GM19468 (cell line): Measurements from ENCODE around the gene IREB2.

ENCODE experiments used
- ATAC-seq: cut with Tn5 transposase; IDR thresholded peaks from one replicate; pipeline ENCODE4 v1.9.1; 2021; ENCODE audit warnings: mild to moderate bottlenecking, moderate library complexity, moderate number of reproducible peaks; ENCODE audit not compliant: unreplicated experiment; ENCODE audit errors: extremely low read depth

Gene IREB2, protein sequence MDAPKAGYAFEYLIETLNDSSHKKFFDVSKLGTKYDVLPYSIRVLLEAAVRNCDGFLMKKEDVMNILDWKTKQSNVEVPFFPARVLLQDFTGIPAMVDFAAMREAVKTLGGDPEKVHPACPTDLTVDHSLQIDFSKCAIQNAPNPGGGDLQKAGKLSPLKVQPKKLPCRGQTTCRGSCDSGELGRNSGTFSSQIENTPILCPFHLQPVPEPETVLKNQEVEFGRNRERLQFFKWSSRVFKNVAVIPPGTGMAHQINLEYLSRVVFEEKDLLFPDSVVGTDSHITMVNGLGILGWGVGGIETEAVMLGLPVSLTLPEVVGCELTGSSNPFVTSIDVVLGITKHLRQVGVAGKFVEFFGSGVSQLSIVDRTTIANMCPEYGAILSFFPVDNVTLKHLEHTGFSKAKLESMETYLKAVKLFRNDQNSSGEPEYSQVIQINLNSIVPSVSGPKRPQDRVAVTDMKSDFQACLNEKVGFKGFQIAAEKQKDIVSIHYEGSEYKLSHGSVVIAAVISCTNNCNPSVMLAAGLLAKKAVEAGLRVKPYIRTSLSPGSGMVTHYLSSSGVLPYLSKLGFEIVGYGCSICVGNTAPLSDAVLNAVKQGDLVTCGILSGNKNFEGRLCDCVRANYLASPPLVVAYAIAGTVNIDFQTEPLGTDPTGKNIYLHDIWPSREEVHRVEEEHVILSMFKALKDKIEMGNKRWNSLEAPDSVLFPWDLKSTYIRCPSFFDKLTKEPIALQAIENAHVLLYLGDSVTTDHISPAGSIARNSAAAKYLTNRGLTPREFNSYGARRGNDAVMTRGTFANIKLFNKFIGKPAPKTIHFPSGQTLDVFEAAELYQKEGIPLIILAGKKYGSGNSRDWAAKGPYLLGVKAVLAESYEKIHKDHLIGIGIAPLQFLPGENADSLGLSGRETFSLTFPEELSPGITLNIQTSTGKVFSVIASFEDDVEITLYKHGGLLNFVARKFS

DNA sequence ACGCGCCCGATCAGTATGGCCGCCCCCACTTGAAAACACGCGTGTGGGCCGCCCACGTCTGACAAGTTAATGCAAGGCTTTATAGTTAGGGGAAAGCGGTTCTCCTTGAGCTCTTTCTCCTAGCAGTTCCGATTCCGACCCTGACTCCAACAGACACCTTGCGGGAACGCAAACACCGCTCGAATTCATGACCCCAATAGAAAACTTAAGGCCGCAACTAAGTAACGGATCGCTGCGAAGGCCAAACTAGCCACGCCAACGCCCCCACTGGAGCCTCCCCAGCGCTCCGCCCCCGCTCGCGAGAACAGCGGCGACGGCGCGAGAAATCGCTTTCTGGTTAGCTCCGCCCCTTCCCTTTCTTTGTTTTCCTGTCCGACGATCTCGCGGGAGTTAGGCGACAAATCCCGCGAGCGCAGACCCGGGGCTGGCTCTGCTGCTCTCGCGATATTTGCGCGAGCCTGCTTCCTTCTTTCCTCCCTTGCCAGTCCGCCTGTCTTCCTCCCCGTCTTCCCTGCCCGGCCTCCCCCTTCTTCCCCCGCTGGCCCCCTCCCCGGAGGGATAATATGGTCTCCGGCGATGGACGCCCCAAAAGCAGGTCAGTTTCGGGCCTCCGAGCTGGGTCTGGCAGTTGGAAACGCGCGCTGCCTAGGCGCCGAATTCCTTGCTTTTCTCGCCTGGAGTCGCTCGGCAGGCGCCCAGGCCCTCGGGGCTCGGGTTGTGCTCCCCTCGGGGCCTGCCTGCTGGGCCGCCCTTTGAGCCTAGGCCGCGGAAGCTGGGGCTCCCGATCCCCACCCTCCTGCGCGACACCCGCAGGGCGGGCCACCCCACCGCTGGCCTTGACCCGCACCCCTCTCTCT, at the start of gene IREB2:
IREB2 (plus strand) TSS at position 455 of the 857 bp plus-strand sequence; CDS start at position 577, 122 bp downstream.
- peak; percentile 69 for ATAC-seq

DNA sequence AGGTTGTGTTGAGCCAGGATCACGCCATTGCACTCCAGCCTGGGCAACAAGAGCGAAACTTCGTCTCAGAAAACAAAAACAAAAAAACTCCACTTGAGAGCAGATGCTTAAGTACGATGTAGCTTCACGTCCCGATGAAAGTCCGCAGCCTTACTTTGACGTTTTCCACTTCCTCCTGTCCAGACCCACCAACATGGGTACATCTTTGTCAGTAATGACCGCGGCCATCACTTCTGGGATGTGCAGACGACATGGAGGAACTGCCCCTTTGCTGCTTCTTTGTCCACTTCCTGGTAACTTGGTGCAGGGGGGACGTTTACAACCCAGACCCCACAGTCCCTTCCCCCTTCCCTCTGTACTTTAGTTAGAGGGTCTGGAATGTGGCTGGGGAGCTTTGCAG, 49.2 kb upstream of the IREB2 start:
- ATAC-seq = no peak

DNA sequence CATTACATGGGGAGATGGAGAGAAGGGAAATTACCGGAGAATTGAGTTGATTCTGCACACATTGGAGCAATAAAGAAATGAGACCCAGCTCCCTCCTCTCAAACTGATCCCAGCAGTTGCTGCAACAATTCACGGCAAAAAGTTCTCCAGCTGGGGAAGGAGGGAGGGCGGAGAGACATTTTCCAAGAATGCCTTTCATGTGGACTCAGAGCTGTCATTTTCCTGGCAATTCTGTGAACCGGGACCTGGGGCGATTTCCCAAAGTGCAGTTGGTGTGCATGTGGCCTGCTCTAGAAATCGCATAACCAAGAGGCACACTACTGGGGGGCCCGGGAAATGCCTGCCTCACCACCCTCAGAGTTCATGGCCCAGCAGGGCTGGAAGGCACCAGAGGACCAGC, 48.7 kb upstream of the IREB2 start:
- ATAC-seq = no peak

DNA sequence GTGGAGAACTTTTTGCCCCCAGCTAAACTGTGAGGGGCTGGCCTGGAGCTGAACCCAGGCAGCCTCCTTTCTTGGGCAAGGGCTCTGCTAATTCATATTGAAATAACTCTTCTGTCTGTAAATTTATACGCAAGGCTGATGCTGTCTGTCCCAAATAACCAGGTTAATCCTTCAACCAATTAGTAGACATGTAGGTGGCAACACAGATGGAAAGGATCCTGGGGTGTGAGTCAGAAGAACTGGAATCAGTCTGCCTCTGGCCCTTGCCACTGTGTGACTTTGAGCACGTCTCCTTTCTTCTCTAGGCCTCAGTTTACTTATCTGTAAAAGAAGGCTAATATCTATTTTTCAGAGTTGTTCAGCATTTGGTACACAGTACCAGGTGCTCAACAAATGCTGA, 48.3 kb upstream of the IREB2 start:
- ATAC-seq = no peak

DNA sequence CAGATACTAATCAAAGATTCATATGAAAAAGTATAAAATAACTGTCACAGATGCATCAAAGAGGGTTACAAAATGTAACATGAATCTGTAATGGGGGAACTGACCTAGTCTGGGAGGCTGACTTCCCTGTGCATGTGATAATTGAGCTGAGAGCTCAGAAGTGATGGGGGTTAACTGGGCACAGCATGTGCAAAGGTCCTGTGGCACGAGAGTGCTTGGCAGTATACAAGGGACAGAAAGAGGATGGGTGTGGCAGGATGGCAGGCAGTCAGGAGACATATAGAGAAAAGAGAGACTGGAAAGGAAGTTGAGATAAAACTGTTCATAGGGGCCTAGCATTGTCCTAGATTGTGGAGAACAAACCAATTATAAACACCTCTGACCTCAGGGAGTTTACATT, 47.8 kb upstream of the IREB2 start:
- ATAC-seq = no peak

DNA sequence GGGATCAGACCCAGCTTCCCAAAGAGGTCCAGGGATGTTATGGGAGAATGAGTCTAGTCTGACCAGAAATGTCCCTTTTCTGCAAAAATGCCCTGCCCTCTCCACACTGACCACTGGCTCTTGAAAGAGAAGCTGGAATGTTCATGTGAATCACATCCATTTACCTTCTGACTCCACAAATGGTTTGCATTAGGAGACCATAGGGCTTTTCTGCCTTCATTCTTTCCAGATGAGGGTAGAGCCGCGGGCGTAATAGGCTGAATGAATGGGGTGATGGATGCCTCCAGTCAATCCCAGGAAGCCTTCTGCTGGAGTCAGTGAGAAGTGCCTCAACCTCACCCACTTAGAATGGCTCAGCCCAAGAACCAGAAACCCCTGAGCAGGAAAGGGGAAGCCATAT, 47.2 kb upstream of the IREB2 start:
- ATAC-seq = no peak

DNA sequence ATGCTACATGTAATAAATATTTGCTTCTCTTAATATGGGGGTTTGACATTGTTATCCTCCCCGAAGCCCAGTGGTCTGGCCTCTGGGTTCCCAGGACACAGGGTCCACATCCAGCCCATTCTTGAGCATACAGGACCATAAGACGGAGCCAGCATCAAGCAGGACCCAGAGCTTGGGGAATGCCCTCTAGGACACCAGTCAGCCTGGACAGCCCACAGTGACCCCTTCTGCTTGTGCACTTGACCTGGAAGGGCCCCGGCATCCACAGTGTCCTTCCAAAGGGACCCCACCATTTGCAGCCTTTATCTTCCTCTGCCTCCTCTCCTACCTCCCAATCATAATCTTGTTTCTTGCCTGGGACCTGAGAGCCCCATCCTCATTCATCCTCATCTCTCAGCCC, 46.2 kb upstream of the IREB2 start:
- no peak for ATAC-seq

DNA sequence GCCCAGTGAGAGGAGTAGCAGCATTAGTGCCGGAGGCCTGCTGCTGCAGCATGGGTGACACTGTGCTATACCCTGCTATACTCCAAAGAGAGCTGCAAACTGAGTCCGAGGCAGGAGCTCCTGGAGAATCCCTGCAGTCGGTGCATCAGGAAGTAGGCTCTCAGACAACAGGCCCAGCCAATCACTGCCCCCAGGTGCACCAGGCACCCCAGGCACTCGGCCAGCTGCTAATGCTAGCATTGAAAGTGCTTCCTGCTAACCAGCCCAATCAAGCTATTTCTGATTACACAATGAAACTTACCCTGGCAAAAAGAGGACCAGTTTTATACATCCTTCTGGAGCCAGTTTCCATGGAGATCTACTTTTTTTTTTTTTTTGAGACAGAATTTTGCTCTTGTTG, 45.6 kb upstream of the IREB2 start:
- ATAC-seq = no peak

DNA sequence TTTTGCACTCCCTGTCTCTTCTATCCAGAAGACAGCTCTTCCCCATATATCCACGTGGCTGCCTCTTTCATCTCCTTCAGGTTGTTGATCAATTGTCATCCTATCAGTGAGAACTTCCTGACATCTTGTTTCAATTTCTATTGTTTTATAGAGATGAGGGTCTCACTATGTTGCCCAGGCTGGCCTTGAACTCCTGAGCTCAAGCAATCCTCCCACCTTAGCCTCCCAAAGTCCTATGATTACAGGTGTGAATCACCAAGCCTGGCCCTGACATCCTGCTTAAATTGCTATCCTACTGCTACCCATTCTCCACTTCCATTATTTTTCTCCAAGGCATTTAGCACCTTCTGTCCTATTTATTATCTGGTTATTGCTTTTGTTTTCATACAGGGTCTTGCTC, 44.9 kb upstream of the IREB2 start:
- ATAC-seq = no peak

DNA sequence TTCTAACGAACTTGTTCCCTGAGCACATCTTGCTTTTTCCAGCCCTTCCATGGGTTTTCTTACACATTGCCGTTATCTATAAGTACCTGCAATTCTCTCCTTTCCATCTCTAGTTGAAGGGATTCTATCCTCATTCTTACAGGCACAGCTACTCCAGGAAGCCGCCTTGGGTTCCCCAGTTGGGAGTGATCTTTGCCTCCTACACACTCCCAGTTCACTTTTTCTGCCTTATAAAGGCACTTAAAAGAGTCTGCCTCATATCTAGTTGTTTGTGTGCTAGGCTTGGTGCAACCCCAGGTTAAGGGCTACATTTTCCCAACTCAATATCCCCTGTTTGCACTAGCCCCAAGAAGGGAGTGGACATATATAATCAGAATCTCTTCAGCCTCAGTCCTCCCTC, 44.0 kb upstream of the IREB2 start:
- ATAC-seq = no peak

DNA sequence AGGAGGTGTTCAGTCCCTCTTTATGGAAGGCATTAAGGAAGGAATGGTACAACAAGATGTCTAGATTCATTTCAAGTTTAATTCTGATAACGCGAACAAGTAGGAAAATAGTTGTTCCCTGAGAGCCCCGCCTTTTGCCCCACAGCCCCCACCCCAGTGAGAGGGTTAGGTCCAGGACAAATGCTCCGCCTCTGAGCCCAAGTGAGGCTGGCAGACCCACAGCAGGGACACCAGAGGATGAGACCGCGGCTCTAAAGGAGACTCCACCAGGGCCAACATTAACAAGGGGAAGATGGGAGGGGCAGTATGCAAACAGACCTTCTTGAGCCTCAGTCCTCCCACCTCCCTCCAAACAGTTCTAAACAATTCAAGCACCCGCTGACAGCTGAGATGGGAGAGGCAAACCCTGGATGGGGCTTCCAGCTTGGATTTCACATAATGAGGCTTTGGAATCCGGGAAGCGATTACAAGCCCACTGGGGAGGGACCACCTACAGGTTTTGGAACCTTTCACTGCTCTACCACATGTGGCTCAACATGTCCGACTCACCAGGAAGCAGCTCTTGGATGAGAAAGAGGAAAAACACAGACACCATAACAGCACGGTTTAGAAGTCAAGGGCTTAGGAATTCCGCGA, 42.9 kb upstream of the IREB2 start:
- ATAC-seq = no peak

DNA sequence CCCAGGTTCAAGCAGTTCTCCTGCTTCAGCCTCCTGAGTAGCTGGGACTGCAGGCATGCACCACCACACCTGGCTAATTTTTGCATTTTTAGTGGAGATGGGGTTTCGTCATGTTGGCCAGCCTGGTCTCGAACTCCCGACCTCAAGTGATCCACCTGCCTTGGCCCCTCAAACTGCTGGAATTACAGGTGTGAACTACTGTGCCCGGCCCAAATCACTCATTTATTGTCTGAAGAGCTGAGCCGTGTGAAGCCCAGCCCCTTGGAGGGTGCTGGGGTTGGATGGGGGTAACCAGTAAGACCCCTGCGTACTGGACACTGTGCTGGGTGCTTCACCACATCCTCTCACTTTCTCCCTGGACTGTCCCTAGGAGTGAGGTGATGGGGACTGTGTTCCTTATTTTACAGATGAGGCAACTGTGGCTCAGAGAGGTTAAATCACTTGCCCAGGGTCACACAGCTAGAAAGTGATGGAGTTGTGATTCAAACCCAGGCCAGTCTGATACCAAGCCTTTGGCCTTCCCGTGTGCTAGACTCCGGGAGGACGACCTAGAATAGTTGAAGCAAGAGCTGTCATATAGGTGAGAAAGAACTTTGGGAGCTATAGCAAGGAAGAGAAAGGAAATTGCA, 41.7 kb upstream of the IREB2 start:
- ATAC-seq = no peak

DNA sequence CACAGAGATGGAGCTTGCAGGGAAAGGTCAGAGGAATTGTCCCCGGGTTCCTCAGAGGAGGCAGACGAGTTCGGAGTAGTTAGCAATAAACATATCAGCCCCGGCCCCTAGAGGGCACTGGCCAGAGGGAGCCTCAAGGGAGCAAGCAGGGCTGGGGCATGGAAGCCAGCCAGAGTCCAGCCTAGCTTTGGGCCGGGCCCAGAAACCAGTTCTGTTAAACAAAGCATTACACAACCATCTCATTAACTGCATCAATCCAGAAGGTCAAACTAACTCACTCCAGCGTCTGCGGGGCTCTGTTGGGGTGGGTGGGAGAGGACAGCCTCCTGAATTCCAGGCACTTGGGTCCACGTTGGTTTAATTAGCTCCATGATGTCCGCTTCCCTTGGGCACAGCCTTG, 41.0 kb upstream of the IREB2 start:
- no peak for ATAC-seq

DNA sequence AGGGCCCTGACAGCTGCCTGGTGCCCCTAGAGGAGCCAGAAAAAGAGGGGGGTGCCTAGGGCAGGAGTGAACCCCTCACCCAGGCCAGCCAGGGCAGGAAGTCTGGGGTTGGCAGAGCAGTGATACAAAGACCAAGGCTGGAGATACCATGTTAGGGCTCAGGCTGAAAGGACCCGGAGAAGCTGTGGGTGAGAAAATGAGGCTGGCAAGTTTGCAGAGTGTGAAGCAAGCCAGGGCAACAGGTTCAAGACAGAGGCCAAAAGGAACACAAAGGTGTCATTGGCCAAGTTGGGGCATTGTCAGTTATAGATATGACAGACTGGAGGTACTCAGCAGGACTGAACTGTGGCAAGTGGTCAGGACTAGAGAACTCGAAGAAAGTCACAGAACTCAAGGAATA, 40.6 kb upstream of the IREB2 start:
- no peak for ATAC-seq

DNA sequence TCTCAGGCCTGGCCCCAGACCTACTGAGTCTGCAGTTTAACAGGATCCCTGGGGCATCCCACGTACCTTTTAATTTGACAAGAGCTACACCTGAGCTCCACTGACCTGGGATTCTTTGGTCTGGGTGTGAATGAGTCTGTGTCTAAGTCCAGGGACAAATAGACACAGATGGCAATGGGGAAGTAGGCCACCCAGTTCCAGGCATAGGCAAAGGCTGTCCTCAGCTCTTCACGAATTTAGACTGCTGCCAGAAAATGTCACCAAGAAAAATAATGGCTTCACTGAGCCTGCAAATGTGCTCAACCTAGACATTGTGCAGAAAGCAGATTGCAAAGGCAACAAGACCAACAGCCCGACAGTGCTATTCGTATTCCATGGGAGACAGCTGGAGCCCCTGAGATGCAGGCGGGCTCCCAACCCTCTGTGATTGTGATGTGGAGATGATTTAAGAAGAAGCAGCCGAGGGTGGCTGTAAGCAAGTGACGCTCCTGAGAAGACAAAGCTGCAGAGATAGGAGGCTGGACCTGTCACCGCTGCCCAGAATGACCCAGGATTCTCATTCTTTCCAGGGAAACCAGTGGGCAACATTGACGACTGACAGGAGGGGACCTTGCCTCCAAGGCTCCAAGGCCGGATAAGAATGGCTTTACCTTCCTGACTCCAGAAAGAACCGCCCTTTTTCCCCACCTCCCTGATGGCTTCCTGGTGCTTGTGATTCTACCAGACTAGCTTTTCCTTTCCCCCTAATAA, 39.8 kb upstream of the IREB2 start:
- ATAC-seq = no peak

DNA sequence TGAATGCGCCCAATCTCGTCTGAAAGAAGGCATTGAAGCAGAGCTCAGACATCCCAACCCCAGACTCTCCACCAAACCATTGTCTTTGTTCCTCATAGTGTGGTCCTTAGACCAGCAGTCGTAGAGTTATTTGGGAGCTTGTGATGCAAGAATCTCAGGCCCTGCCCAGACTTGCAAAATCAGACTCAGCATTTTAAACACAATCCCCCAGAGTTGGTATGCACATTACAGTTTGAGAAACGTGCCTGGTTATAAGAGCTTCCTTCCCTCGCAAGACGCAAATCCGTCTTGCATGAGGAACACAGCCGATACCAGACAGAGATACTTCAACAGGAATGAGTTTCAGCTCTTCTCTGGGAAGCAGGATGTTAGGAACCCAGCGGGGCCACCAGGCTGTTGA, 38.9 kb upstream of the IREB2 start:
- ATAC-seq = no peak

DNA sequence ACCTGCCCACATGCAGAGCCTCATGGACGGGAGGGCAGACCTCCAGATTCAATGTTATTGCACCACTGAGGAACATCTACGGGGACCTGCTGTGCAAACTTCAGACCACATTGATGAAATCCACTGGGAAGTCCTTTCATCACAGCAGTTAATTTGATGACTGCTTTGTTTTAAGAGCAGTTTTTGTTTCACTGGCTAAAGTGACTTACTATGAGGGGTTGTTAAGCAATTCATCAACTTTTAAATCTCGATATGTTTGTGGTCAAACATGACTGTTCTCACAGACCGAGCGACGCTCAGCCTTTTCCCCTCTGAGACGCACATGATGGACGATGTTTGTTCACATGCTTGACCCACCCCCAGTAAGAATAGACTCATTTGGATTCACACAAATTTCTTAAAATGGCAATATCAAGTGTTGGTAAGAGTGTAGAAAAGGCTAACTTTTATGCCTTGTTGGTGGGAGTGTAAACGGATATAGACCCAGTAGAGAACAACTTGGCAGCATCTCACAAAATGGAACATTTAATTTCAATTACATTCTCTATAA, 35.9 kb upstream of the IREB2 start:
- no peak for ATAC-seq

DNA sequence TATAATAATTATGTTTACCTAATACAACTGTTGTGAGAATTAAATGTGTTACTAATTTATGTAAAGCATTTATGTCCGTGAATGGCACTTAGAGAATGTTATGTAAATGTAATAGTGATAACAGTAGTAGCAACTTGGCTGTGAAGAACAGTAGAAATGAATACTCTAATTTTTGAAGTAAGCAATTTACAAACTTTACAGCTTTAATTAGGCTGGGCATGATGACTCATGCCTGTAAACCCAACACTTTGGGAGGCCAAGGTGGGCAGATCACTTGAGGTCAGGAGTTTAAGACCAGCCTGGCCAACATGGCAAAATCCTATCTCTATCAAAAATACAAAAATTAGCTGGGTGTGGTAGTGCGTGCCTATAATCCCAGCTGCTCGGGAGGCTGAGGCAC, 33.9 kb upstream of the IREB2 start:
- ATAC-seq = no peak
